Liver (tissue), 9 donors: ENCODE measurements around the gene RHPN2. TPM values are rescaled to one million over a fixed set of nuclear protein-coding genes. Genes with fewer than 3 reads are reported as not detected.

Experiments used
- DNase-seq: peaks from one replicate; pipeline ENCODE4 v3.0.0-alpha.2; 2017; ENCODE audit warnings: low spot score
- H3K27ac ChIP-seq, 2 donors: one replicate each; pipeline ENCODE4 v1.7.0; 2013; ENCODE audit warnings: inconsistent platforms in 2 of 2, low read length in 2 of 2, control low read depth in 1 of 2, low read depth in 1 of 2, mild to moderate bottlenecking in 1 of 2
- H3K27me3 ChIP-seq, 4 donors: one replicate each; pipeline versions ENCODE4 v1.6.1 to v1.7.0; 2013; ENCODE audit warnings: low read length in 3 of 4, inconsistent platforms in 1 of 4, mild to moderate bottlenecking in 1 of 4, moderate library complexity in 1 of 4; ENCODE audit not compliant: control insufficient read depth in 4 of 4, insufficient read depth in 4 of 4
- H3K36me3 ChIP-seq, 4 donors: one replicate each; pipeline versions ENCODE4 v1.6.1 to v1.7.0; 2013; ENCODE audit warnings: low read length in 3 of 4, mild to moderate bottlenecking in 3 of 4, low read depth in 1 of 4, moderate library complexity in 1 of 4; ENCODE audit not compliant: control insufficient read depth in 4 of 4, insufficient read depth in 3 of 4
- H3K4me1 ChIP-seq, 4 donors: one replicate each; pipeline versions ENCODE4 v1.6.1 to v1.7.0; 2013; ENCODE audit warnings: low read length in 3 of 4, mild to moderate bottlenecking in 3 of 4, moderate library complexity in 1 of 4; ENCODE audit not compliant: control insufficient read depth in 4 of 4, insufficient read depth in 4 of 4
- H3K4me3 ChIP-seq, 3 donors: one replicate each; pipeline versions ENCODE4 v1.6.1 to v1.7.0; 2013; ENCODE audit warnings: low read length in 3 of 3, control low read depth in 1 of 3, low read depth in 1 of 3, mild to moderate bottlenecking in 1 of 3
- H3K9ac ChIP-seq, 2 donors: one replicate each; pipeline ENCODE4 v1.7.0; 2013; ENCODE audit warnings: low read length in 2 of 2, mild to moderate bottlenecking in 2 of 2, moderate library complexity in 2 of 2, control low read depth in 1 of 2, low read depth in 1 of 2
- H3K9me3 ChIP-seq, 4 donors: one replicate each; pipeline versions ENCODE4 v1.6.1 to v1.7.0; 2013; ENCODE audit warnings: low read length in 3 of 4; ENCODE audit not compliant: control insufficient read depth in 4 of 4
- FOXA1 ChIP-seq: IDR thresholded peaks from 2 replicates; pipeline ENCODE4 v1.6.1; 2016; ENCODE audit warnings: antibody characterized with exemption
- FOXA2 ChIP-seq: IDR thresholded peaks from 2 replicates; pipeline ENCODE4 v1.6.1; 2016; ENCODE audit warnings: antibody characterized with exemption
- GABPA ChIP-seq, 2 donors: IDR thresholded peaks in 1 of 2; conservative IDR thresholded peaks in 1 of 2; 2 replicates each; pipeline ENCODE4 v1.6.1; 2016; ENCODE audit warnings: antibody characterized with exemption in 2 of 2, mild to moderate bottlenecking in 1 of 2, moderate library complexity in 1 of 2
- HNF4A ChIP-seq, 2 donors: conservative IDR thresholded peaks; 2 replicates each; pipeline ENCODE4 v1.6.1; 2016; ENCODE audit warnings: antibody characterized with exemption in 2 of 2, mild to moderate bottlenecking in 2 of 2
- HNF4G ChIP-seq: IDR thresholded peaks from 2 replicates; pipeline ENCODE4 v1.6.1; 2016; ENCODE audit warnings: antibody characterized with exemption
- JUND ChIP-seq, 2 donors: IDR thresholded peaks; 2 replicates each; pipeline ENCODE4 v1.6.1; 2016; ENCODE audit warnings: antibody characterized with exemption in 2 of 2
- NR2F2 ChIP-seq: IDR thresholded peaks from 2 replicates; pipeline ENCODE4 v1.6.1; 2016; ENCODE audit warnings: antibody characterized with exemption
- RAD21 ChIP-seq, 2 donors: IDR thresholded peaks; 2 replicates each; pipeline ENCODE4 v1.6.1; 2016; ENCODE audit warnings: antibody characterized with exemption in 2 of 2, mild to moderate bottlenecking in 2 of 2
- RXRA ChIP-seq, 2 donors: IDR thresholded peaks; 2 replicates each; pipeline ENCODE4 v1.6.1; 2017 to 2018; ENCODE audit warnings: antibody characterized with exemption in 2 of 2, mild to moderate bottlenecking in 1 of 2
- SP1 ChIP-seq: IDR thresholded peaks from 2 replicates; pipeline ENCODE4 v1.6.1; 2018; ENCODE audit warnings: antibody characterized with exemption, mild to moderate bottlenecking
- YY1 ChIP-seq: IDR thresholded peaks from 2 replicates; pipeline ENCODE4 v1.6.1; 2016; ENCODE audit warnings: antibody characterized with exemption, mild to moderate bottlenecking
- WGBS: extraction: QIAGEN DNeasy Blood & Tissue Kit; methylation state at CpG from one replicate; pipeline ENCODE4 v1.1.7; 2013; 5-methylcytosine and 5-hydroxymethylcytosine counted together
- polyA plus RNA-seq, 2 donors: library from polyadenylated mRNA; stranded (reverse) in 1 of 2; unstranded in 1 of 2; fragments of 200-250 nt in 1 of 2; fragments of >200 nt in 1 of 2; fragmentation: Nextera tagmentation in 1 of 2; extraction: Ambion mirVana in 1 of 2; gene quantifications; one replicate each; pipeline versions ENCODE4 v1.2.1 to v1.2.3, GENCODE V29; 2013 to 2015
- total RNA-seq, 2 donors: library from RNA; depleted of rRNA; stranded (reverse); fragments of >200 nt; gene quantifications; one replicate each; pipeline ENCODE4 v1.2.3, GENCODE V29; 2014
- TF ChIP-seq, protein P1 (sequence below): IDR thresholded peaks from 2 replicates; pipeline ENCODE4 v1.6.1; 2016; ENCODE audit warnings: antibody characterized with exemption
- TF ChIP-seq, protein P2 (sequence below): fragments of 150-350 bp; IDR thresholded peaks from 2 replicates; pipeline ENCODE4 v1.5.1; 2017; ENCODE audit warnings: improper control_type of control experiment, low read depth, low read length; ENCODE audit not compliant: missing input control
- TF ChIP-seq, protein P3 (sequence below): IDR thresholded peaks from 2 replicates; pipeline ENCODE4 v1.6.1; 2016; ENCODE audit warnings: antibody characterized with exemption
- TF ChIP-seq, protein P4 (sequence below): IDR thresholded peaks from 2 replicates; pipeline ENCODE4 v1.6.1; 2016; ENCODE audit warnings: antibody characterized with exemption
- TF ChIP-seq, protein P5 (sequence below): IDR thresholded peaks from 2 replicates; pipeline ENCODE4 v1.6.1; 2016; ENCODE audit warnings: antibody characterized with exemption, mild to moderate bottlenecking
- donor health status: healthy.
- donor health status: healthy.
- donor health status: healthy.
- donor health status: healthy.
- donor health status: healthy.

The RHPN2 gene
- total and polyA plus RNA-seq, 4 donors = 7.6 to 31.5 (median 9.8) TPM

DNA sequence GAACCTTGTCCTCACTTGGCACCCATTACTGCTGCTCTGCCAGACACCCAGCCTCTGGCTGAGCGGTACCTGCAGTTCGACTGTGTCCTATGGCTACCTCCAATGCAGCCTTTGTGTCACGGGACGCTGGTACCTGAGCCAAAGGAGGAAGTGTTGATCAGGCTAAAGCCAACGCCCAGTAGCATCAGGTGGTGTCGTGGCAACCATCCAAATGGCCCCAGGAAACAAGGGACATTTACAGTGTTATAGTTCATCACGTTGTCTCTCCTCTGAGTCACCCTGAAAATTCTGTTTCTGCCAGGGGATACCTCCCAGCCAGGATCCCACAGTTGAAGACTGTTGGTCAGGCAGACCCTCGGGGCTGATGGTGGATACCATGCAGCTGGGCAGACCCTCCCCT lies 10.1 kb downstream of the RHPN2 start (continued):
- TF ChIP-seq, protein P1, sequence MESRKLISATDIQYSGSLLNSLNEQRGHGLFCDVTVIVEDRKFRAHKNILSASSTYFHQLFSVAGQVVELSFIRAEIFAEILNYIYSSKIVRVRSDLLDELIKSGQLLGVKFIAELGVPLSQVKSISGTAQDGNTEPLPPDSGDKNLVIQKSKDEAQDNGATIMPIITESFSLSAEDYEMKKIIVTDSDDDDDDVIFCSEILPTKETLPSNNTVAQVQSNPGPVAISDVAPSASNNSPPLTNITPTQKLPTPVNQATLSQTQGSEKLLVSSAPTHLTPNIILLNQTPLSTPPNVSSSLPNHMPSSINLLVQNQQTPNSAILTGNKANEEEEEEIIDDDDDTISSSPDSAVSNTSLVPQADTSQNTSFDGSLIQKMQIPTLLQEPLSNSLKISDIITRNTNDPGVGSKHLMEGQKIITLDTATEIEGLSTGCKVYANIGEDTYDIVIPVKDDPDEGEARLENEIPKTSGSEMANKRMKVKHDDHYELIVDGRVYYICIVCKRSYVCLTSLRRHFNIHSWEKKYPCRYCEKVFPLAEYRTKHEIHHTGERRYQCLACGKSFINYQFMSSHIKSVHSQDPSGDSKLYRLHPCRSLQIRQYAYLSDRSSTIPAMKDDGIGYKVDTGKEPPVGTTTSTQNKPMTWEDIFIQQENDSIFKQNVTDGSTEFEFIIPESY = no peak
- TF ChIP-seq NR2F2 = no peak

DNA sequence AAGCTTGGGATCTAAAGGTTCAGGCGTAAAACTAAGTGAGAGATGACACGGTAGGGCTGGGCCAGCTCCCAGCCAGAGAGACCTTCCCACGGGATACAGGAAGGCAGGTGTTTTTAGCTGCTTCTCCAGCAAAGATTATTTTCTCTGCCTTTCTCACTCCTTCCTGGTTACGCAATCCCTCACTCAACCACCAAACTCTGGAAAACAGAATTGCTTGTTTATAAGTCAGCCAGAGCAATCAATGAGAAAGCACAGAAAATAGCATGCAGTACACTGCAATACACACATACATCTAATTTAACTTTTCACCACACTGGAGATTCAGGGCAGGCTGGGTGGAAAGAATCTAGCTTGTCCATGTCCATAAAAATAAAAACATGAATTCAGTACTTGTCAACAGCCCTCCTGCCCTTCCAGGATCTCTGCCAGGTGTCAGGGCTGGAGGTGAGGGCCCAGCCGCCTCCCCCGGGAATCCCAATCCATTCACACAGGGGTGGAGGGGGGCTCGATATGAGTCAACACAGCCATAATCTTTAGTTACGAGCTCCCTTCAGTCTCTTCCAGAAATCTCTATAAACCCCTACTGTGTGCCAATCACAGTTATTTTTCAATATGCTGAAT lies 12.2 kb downstream of the RHPN2 start:
- Histone ChIP-seq H3K9ac (no peak overlapping the region), H3K27ac (peak overlapping the region; percentile 73 to 82), H3K36me3 (peaks cover 0 to under 1% (median 0%) of the 10 kb centered on the region in 4 donors), H3K4me3 (no peak overlapping the region), H3K9me3 (no peaks in the 10 kb centered on the region), H3K4me1 (peaks cover 11 to 38% (median 19%) of the 10 kb centered on the region in 4 donors), H3K27me3 (no peaks in the 10 kb centered on the region)
- 27% methylated on average over 8 of the region's 8 CpGs for WGBS
- no peak for DNase-seq
- peak in 1 of 2 donors; percentile 25 for TF ChIP-seq GABPA (IDR thresholded peaks at IDR 0.05 in 1 of 2, conservative IDR thresholded peaks at IDR 0.05 in 1 of 2)
- TF ChIP-seq HNF4A (conservative IDR thresholded peaks at IDR 0.05) = peak; percentile 16 to 49
- TF ChIP-seq RAD21 (IDR thresholded peaks at IDR 0.05) = peak in 1 of 2 donors; percentile 35
- TF ChIP-seq FOXA1 = peak; percentile 48
- TF ChIP-seq FOXA2 = peak; percentile 47
- no peak for TF ChIP-seq HNF4G
- TF ChIP-seq RXRA (IDR thresholded peaks at IDR 0.05) = peak; percentile 21 to 62
- TF ChIP-seq, protein P1 = no peak

DNA sequence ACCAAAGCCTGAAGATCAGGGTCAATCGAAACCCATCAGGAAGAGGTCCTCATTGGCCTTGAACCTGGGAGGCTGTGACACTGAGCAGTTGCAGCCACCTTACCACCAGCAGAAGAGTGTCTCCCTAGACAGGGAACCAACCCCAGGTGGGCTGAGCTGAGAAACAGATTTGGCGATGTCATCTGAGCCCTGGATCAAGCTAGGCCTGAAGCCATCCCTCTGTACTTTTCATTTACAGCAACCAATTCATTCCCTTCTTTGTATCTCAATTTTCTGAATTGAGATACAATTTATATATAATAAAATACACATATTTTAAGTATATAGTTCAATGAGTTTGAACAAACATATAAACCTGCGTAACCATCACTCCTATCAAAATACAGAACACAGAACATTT lies 14.6 kb downstream of the RHPN2 start:
- Histone ChIP-seq H3K36me3 (peaks cover 0 to 3% (median 0%) of the 10 kb centered on the region in 4 donors), H3K9me3 (no peaks in the 10 kb centered on the region), H3K27me3 (no peaks in the 10 kb centered on the region), H3K27ac (no peak overlapping the region), H3K9ac (no peak overlapping the region), H3K4me1 (peaks cover 11 to 38% (median 19%) of the 10 kb centered on the region in 4 donors), H3K4me3 (no peak overlapping the region)
- TF ChIP-seq HNF4A (conservative IDR thresholded peaks at IDR 0.05) (no peak), NR2F2 (no peak), FOXA2 (no peak), JUND (IDR thresholded peaks at IDR 0.05) (no peak), YY1 (no peak), SP1 (no peak), RXRA (IDR thresholded peaks at IDR 0.05) (no peak)
- TF ChIP-seq, protein P2, sequence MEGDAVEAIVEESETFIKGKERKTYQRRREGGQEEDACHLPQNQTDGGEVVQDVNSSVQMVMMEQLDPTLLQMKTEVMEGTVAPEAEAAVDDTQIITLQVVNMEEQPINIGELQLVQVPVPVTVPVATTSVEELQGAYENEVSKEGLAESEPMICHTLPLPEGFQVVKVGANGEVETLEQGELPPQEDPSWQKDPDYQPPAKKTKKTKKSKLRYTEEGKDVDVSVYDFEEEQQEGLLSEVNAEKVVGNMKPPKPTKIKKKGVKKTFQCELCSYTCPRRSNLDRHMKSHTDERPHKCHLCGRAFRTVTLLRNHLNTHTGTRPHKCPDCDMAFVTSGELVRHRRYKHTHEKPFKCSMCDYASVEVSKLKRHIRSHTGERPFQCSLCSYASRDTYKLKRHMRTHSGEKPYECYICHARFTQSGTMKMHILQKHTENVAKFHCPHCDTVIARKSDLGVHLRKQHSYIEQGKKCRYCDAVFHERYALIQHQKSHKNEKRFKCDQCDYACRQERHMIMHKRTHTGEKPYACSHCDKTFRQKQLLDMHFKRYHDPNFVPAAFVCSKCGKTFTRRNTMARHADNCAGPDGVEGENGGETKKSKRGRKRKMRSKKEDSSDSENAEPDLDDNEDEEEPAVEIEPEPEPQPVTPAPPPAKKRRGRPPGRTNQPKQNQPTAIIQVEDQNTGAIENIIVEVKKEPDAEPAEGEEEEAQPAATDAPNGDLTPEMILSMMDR = no peak
- TF ChIP-seq, protein P3, sequence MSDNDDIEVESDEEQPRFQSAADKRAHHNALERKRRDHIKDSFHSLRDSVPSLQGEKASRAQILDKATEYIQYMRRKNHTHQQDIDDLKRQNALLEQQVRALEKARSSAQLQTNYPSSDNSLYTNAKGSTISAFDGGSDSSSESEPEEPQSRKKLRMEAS = no peak
- TF ChIP-seq, protein P4, sequence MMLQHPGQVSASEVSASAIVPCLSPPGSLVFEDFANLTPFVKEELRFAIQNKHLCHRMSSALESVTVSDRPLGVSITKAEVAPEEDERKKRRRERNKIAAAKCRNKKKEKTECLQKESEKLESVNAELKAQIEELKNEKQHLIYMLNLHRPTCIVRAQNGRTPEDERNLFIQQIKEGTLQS = no peak
- TF ChIP-seq, protein P1 = no peak
- TF ChIP-seq, protein P5, sequence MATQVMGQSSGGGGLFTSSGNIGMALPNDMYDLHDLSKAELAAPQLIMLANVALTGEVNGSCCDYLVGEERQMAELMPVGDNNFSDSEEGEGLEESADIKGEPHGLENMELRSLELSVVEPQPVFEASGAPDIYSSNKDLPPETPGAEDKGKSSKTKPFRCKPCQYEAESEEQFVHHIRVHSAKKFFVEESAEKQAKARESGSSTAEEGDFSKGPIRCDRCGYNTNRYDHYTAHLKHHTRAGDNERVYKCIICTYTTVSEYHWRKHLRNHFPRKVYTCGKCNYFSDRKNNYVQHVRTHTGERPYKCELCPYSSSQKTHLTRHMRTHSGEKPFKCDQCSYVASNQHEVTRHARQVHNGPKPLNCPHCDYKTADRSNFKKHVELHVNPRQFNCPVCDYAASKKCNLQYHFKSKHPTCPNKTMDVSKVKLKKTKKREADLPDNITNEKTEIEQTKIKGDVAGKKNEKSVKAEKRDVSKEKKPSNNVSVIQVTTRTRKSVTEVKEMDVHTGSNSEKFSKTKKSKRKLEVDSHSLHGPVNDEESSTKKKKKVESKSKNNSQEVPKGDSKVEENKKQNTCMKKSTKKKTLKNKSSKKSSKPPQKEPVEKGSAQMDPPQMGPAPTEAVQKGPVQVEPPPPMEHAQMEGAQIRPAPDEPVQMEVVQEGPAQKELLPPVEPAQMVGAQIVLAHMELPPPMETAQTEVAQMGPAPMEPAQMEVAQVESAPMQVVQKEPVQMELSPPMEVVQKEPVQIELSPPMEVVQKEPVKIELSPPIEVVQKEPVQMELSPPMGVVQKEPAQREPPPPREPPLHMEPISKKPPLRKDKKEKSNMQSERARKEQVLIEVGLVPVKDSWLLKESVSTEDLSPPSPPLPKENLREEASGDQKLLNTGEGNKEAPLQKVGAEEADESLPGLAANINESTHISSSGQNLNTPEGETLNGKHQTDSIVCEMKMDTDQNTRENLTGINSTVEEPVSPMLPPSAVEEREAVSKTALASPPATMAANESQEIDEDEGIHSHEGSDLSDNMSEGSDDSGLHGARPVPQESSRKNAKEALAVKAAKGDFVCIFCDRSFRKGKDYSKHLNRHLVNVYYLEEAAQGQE = no peak
- no peak for DNase-seq
- 97% methylated on average over 3 of the region's 3 CpGs for WGBS
